ENCODE results near the gene GPR78.

The GPR78 gene

GRCh38 chr4:8580321-8581093, at the start of gene GPR78:
Gene GPR78 (plus strand): TSS chr4:8580392. CDS start chr4:8580983, 591 bp downstream.
- DNase-seq = no peak

DNA sequence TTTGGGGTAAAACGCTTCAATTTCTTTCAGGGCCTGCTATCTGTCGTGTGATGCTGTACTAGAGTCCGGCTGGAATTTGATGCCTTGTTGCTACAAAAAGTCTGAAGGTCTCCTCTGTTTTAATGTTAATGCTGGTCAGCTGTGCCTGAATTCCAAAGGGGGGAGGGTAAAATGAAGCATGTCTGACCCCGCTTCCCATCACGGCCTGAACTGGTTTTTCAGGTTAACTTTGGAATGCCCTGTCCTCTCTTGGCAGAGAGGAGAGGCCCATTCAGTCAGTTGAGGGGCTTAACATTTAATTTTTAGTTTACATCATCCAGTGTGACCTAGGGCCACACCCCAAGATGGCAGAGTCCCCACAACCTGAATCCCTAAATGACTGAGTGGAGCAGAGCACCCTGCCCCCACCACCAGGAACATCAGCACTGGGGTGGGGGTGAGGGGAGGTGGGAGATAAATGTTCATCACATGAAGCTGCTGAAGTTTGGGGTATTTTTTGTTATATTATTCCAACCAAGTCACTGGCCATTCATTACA, 47.9 kb upstream of the GPR78 start:
- no peak for DNase-seq

GRCh38 chr4:8533274-8533865, 46.8 kb upstream of the GPR78 start:
- no peak for DNase-seq

GRCh38 chr4:8534129-8534528, 46.1 kb upstream of the GPR78 start:
- no peak for DNase-seq

DNA sequence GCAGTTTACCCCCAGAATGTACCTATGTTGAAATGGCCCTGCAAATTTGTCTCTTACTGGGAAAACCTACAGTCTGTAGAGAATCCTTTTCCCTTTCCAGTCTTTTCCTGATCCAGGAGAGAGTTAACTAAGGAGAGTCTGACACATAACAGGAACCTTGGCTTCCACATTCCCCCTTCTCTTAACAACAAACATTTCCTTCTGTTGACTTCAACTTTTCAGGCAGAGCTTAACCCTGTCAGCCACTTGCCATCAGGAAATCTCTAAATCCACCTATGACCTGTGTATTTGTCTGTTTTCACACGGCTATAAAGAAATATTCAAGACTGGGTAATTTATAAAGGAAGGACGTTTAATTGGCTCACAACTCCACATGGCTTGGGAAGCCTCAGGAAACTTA, 45.6 kb upstream of the GPR78 start:
- DNase-seq = no peak

DNA sequence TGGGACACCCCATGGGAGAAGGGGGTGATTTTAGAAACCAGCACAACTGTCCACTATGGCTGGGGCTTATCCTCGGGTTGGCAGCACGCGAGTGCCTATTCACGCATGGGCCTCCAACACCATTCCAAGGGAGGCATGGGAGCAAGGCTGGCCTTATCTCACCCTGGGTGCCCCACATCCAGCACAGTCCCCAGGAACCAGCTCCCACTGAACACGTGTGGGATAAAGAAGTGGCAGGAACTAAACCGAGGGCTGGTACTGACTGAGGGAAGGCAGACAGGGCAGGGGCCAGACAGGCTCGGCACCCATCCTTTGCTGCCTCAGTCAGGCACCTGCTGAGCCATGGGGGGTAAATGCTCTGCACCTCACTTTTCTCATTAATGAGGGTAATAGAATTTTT, 43.7 kb upstream of the GPR78 start:
- no peak for DNase-seq

- no peak for DNase-seq
These were observed 43.1 kb upstream of the GPR78 start for GRCh38 chr4:8537041-8537461.

DNA sequence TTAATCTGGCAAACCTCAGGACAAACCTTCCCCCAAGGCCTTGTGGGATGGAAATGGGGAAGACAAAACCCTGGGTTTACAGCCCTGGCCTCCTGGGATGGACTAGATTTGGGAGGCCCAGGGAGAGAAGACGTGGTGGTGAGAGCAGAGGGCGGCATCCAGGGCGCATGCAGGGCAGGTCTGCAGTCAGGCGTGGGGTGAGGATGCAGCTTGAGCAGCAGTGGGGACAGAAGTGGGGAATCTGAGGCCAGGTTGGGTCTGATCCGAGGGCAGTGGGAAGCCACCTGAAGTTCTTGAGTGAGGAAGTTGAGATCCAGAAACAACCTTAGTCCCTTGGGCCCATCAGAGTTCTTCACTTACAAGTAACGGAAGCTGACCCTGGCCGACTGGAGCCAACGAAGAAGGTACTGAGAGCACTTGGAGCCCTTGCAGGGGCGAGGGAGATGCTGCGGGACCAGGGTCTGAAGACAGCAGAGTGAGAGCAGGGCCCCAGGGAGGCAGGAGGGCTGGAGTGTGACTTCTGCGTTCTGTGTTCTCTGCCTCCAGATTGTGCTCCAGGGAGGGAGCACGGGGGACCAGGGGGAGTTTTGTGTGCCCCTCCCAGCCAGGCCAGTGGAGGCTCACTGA, 42.0 kb upstream of the GPR78 start:
- no peak for DNase-seq

DNA sequence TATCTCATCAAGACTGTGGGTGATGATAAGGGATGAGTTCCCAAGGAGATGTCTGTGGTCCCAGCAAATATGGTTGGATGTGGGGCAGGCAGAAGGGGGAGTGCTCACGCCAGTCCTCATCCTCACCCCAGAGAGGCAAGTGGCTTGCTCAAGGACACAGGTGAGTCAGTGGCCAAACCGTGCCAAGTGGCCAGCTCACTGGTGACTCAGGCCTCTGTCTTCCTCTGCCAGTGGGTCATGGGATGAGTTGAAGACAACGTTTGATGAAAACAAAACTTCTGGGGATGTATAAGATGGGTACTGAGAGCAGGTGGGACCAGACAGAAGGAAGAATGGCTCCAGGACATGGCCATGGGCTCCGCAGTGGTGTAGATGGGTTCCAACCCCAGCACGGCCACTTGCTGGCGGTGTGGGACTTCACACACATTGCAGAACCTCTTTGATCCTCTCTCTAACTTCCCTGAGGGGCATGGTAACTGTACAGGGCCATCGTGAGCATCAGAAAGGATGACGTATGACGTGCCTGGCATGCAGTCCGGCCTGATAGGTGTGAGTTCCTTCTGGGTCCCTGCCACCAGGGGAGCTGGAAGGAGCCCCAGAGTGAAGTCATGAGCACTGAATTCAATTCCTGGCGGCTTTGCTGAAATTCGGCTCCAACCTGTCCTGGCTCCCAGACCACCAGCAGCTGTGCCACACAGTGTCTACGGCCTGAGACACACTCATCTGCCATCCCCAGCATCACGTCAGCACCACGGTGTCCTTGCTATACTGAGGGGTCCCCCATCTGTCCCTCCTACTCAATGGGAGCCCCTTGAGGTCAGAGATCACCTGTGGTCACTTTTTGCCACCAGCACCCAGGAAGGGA, 41.3 kb upstream of the GPR78 start:
- no peak for DNase-seq

DNA sequence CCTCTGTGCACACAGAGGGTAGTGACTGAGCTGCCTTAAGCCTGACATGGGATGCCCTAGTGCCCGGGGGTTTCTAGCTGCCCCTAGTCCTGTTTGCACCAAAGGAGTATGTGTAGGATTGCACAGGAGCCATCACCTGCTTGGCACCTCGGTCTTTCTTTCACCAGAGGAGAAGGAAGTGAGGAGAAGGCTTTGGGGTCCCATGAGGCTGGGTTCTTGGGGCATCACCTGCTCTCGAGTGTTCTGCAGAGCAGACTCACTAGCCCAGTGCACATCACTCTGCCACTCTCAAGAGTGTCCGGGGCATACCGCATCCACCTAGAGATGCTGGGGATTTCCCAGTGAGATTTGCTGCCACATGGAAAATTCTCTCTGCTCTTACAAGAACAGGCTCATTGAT, 40.5 kb upstream of the GPR78 start:
- no peak for DNase-seq

- DNase-seq = no peak
These were observed 40.1 kb upstream of the GPR78 start for GRCh38 chr4:8540072-8540471.

DNA sequence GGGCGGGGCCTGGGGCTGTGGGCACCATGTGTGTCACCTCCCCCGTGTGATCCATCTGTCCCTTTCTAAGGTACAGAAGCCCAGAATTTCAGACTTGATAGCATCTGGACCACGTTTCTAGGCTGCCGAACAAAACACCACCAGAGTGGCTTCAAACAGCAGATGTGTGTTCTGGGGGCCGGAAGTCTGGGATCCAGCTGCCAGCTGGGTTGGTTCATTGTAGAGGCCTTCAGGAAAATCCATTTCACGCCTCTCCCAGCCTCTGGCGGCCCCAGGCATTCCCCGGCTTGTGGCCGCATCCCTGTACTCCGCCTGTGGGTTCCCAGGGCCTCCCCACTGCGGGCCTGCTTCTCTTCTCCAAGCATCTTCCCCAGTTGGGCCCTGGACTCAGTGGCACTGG, 39.6 kb upstream of the GPR78 start:
- DNase-seq = no peak

GRCh38 chr4:8540991-8541390, 39.2 kb upstream of the GPR78 start:
- DNase-seq = no peak

GRCh38 chr4:8541981-8542715, 38.0 kb upstream of the GPR78 start:
- no peak for DNase-seq

- DNase-seq = no peak
These were observed 37.2 kb upstream of the GPR78 start for GRCh38 chr4:8542776-8543525.

DNA sequence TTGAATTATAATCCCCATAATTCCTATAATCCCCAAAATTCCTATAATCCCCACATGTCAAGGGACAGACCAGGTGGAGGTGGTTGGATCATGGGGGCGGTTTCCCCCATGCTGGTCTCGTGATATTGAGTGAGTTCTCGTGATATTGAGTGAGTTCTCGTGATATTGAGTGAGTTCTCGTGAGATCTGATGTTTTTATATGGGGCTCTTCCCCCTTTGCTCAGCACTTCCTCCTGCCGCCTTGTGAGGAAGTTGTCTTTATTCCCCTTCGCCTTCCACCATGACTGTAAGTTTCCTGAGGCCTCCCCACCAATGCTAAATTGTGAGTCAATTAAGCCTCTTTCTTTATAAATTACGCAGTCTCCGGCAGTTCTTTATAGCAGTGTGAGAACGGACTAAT, 36.6 kb upstream of the GPR78 start:
- DNase-seq = no peak

DNA sequence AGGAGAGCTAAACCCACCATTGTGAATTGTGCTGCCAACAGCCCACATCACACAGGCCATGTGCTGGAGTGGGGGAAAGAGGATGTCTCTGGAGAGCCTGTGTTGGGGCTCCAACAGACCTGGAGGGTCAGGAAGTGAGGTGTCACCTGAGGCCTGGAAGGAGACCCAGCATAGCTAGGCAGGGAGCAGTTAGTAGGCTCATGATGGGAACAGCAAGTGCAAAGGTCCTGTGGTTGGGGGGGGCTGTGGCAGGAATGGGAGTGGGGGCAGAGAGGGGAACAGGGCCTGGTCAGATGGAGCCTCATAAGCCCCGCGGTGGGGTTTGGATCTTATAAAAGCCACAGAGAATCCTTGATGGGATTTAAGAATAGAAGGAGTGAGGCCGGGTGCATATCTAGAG, 35.9 kb upstream of the GPR78 start:
- DNase-seq = no peak

- DNase-seq = no peak
These were observed 35.3 kb upstream of the GPR78 start for GRCh38 chr4:8544741-8545438.

DNA sequence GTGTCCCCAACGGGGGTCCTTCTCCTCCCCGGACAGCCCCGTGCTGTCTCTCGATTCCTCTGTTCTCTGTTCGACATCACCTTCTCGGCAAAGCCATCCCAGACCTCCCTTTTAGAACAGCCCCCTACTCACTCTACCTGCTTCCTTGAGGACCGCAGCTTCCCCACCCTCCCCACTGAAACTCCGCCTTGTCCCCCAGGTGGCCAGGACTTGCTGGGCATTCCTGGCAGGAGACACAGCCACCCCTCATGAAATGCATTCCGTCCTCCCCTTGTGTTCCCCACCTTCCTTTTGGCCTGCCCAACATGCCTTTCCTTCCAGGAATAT, 34.8 kb upstream of the GPR78 start:
- no peak for DNase-seq

- no peak for DNase-seq
These were observed 33.5 kb upstream of the GPR78 start for GRCh38 chr4:8546766-8547107.
